Measurements from ENCODE around the gene PHKG1.
"Not testable (repeated sequence)": the region's sequence is repeated elsewhere in the genome, so short reads cannot be mapped to it uniquely, and the experiment has no call there.

DNA sequence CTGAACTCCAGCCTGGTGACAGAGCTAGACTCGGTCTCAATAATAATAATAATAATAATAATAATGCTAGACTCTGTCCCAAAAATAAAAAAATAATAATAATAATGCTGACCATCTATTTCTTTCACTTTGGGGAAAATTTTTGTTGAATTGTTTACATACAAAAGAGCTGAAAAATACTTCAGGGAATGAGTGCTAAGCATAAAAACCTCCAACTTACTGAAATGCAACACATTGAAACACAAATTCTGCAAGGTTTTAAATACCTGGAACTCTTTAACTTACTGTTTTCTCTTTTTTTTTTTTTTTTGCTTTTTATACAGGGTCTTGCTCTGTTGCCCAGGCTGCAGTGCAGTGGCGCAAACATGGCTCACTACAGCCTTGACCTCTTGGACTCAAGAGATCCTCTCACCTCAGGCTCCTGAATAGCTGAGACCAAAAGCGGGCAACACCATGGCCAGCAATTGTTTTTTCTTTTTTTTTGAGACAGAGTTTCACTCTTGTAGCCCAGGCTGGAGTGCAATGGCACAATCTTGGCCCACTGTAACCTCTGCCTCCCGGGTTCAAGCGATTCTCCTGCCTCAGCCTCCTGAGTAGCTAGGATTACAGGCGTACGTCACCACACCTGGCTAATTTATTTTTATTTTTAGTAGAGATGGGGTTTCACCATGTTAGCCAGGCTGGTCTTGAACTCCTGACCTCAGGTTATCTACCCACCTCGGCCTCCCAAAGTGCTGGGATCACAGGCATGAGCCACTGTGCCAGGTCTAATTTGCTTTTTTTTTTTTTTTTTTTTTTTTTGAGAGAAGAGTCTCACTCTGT, 5.6 kb upstream of the PHKG1 start:
- TF ChIP-seq POLR2AphosphoS5, POLR2A (IDR thresholded peaks at IDR 0.05; ENCODE audit: low read depth, low read length): not testable (repeated sequence)
